ENCODE data around the gene TKFC.

GRCh38 chr11:61332281-61332796 is 689 bp upstream of the TKFC start:
- TF ChIP-seq CTCF (IDR thresholded peaks at IDR 0.05; ENCODE audit: low read depth, low read length, missing input control) (no peak), HNF4G (IDR thresholded peaks at IDR 0.05) (no peak), ATF3 (IDR thresholded peaks at IDR 0.05) (no peak)
